B cell (primary cell): ENCODE measurements around the gene SLC25A13. TPM values are rescaled to one million over a fixed set of nuclear protein-coding genes. Genes with fewer than 3 reads are reported as not detected.

Experiments
- ATAC-seq: fragments of 200-7000 bp; cut with Tn5 transposase; one replicate; pipeline ENCODE4 v1.10.0; 2021; ENCODE audit warnings: low read depth, mild to moderate bottlenecking, moderate number of reproducible peaks, moderate library complexity
- CTCF ChIA-PET: fragments of 350-600 bp; sonication (Branson Sonifier 250); formaldehyde crosslinking; loops from one replicate; lab custom pipeline; 2021; ENCODE audit warnings: antibody characterized with exemption, inconsistent platforms; lab: Charles Lee
- POLR2A ChIA-PET: fragments of 350-600 bp; sonication (Branson Sonifier 250); formaldehyde crosslinking; loops from one replicate; lab custom pipeline; 2021; ENCODE audit warnings: antibody characterized with exemption; lab: Charles Lee
- DNase-seq: peaks from one replicate; pipeline ENCODE4 v3.0.0; 2013
- H2AFZ ChIP-seq: 2 replicates; pipeline ENCODE4 v1.6.1; 2012; ENCODE audit warnings: mild to moderate bottlenecking, low read depth, low read length; ENCODE audit not compliant: insufficient read depth, poor library complexity, severe bottlenecking
- H3K27ac ChIP-seq, 2 donors: 1 replicate in 1 of 2; 2 replicates in 1 of 2; pipeline ENCODE4 v1.5.1; 2012 to 2013; ENCODE audit warnings: low read length in 2 of 2, mild to moderate bottlenecking in 2 of 2, moderate library complexity in 1 of 2
- H3K27me3 ChIP-seq, 4 experiments: fragments of 200-600 bp in 1 of 4; sonication (generic) in 1 of 4; replicated peaks in 1 of 4; 1 replicate in 2 of 4; 2 replicates in 2 of 4; pipeline versions ENCODE4 v1.6.1 to v1.7.0; 2013 to 2016; ENCODE audit warnings: low read length in 3 of 4, mild to moderate bottlenecking in 2 of 4, mixed read lengths in 1 of 4, moderate library complexity in 1 of 4; ENCODE audit not compliant: insufficient read depth in 4 of 4, control insufficient read depth in 3 of 4; ENCODE audit errors: control extremely low read depth in 1 of 4
- H3K36me3 ChIP-seq, 2 experiments: replicated peaks in 1 of 2; 1 replicate in 1 of 2; 2 replicates in 1 of 2; pipeline versions ENCODE4 v1.6.1 to v1.7.1; 2013; ENCODE audit warnings: low read length in 1 of 2; ENCODE audit not compliant: insufficient read depth in 2 of 2, control insufficient read depth in 1 of 2; ENCODE audit errors: control extremely low read depth in 1 of 2, extremely low read depth in 1 of 2
- H3K4me1 ChIP-seq, 2 donors: fragments of 200-600 bp in 1 of 2; sonication (generic) in 1 of 2; 1 replicate in 1 of 2; 2 replicates in 1 of 2; pipeline versions ENCODE4 v1.5.1 to v1.6.1; 2013 to 2017; ENCODE audit warnings: low read length in 2 of 2; ENCODE audit not compliant: control insufficient read depth in 2 of 2, insufficient read depth in 2 of 2
- H3K4me2 ChIP-seq: replicated peaks from 2 replicates; pipeline ENCODE3; 2012; ENCODE audit warnings: mild to moderate bottlenecking, low read depth, low read length; ENCODE audit not compliant: poor library complexity, severe bottlenecking
- H3K4me3 ChIP-seq, 5 experiments: fragments of 200-600 bp in 1 of 5; sonication (generic) in 1 of 5; 1 replicate in 3 of 5; 2 replicates in 2 of 5; pipeline versions ENCODE4 v1.5.1 to v1.7.0; 2011 to 2016; ENCODE audit warnings: low read length in 4 of 5, mild to moderate bottlenecking in 4 of 5, low read depth in 2 of 5, control low read depth in 1 of 5, moderate library complexity in 1 of 5; ENCODE audit not compliant: insufficient read depth in 1 of 5; ENCODE audit errors: control extremely low read depth in 1 of 5, extremely low read depth in 1 of 5
- H3K79me2 ChIP-seq: fragments of 200-600 bp; sonication (generic); one replicate; pipeline ENCODE4 v1.6.0; 2016; ENCODE audit warnings: low read length; ENCODE audit not compliant: control insufficient read depth, insufficient read depth
- H3K9ac ChIP-seq: fragments of 200-600 bp; sonication (generic); 2 replicates; pipeline ENCODE4 v1.6.1; 2017; ENCODE audit warnings: mild to moderate bottlenecking, low read length, moderate library complexity
- H3K9me3 ChIP-seq, 3 donors: one replicate each; pipeline versions ENCODE4 v1.6.1 to v1.7.1; 2013; ENCODE audit warnings: low read length in 2 of 3; ENCODE audit not compliant: control insufficient read depth in 2 of 3, insufficient read depth in 1 of 3; ENCODE audit errors: control extremely low read depth in 1 of 3
- H4K20me1 ChIP-seq: 2 replicates; pipeline ENCODE4 v1.6.0; 2012; ENCODE audit warnings: mild to moderate bottlenecking, low read length; ENCODE audit not compliant: insufficient read depth, control insufficient read depth, poor library complexity, severe bottlenecking
- H3K27ac Mint-ChIP-seq: one replicate; pipeline ENCODE4 v1.8.0; 2021; ENCODE audit warnings: mixed read lengths
- H3K27me3 Mint-ChIP-seq: one replicate; pipeline ENCODE4 v1.8.0; 2021; ENCODE audit warnings: mixed read lengths
- H3K4me1 Mint-ChIP-seq: one replicate; pipeline ENCODE4 v1.8.0; 2021; ENCODE audit warnings: mixed read lengths
- H3K4me3 Mint-ChIP-seq: one replicate; pipeline ENCODE4 v1.8.0; 2021; ENCODE audit warnings: mixed read lengths
- H3K9me3 Mint-ChIP-seq: one replicate; pipeline ENCODE4 v1.8.0; 2022; ENCODE audit warnings: mixed read lengths; ENCODE audit not compliant: insufficient read depth
- EZH2 ChIP-seq: IDR thresholded peaks from 2 replicates; pipeline ENCODE4 v1.6.1; 2012; ENCODE audit warnings: borderline replicate concordance, low read depth, mild to moderate bottlenecking, moderate library complexity, low read length; ENCODE audit not compliant: insufficient read depth, poor library complexity, severe bottlenecking
- WGBS: methylation state at CpG from one replicate; pipeline ENCODE4 v1.1.5; 2013; ENCODE audit warnings: missing lambda C conversion rate; ENCODE audit not compliant: insufficient coverage; 5-methylcytosine and 5-hydroxymethylcytosine counted together
- intact Hi-C: fragments of 100-400 bp; cut with micrococcal nuclease; formaldehyde crosslinking; loops from one replicate; pipeline ENCODE4 v1.10.0; 2022
- polyA plus RNA-seq: library from polyadenylated mRNA; depleted of rRNA; stranded (reverse); fragments of >200 nt; gene quantifications from 2 replicates; pipeline ENCODE4 v1.2.3, GENCODE V29; 2012
- total RNA-seq, 2 donors: library from RNA; stranded (reverse); fragments of 120-200 nt in 1 of 2; gene quantifications; 1 replicate in 1 of 2; 2 replicates in 1 of 2; pipeline versions ENCODE4 v1.2.3 to v1.2.4, GENCODE V29; 2013 to 2022
- TF ChIP-seq, protein P1 (sequence below): fragments of 200-600 bp; IDR thresholded peaks from one replicate; pipeline ENCODE4 v1.8.0; 2022; ENCODE audit warnings: antibody characterized with exemption, mild to moderate bottlenecking

The SLC25A13 gene
- total and polyA plus RNA-seq, 2 donors (not counting 1 experiment from before 2014, with no cell fraction given): 12.5 to 30.9 TPM

DNA sequence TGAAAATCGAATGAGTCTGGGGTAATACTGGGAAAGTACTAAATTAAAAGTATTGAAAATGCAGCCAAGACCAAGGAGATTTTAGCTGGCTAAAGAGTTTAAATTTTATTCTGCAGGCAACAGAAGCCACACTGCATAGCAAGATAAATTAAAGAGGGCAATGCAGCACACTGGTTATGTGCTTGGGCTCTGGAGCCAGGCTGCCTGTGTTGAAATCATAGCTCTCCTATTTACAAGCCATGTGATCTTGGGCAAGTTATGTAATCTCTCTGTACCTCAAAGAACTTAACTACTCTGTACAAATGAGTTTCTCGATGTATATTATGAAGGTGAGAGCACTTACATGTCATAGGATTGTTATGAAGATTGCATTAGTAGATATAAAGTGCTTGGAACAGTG, 9.9 kb downstream of the SLC25A13 start:
- Histone ChIP-seq H4K20me1 (peaks cover 24% of the 10 kb centered on the region), H3K9ac (no peak overlapping the region), H3K4me2 (no peak overlapping the region), H3K9me3 (no peaks in the 10 kb centered on the region), H3K79me2 (peaks cover 65% of the 10 kb centered on the region), H3K27me3 (no peaks in the 10 kb centered on the region), H3K36me3 (peaks cover 0 to 4% of the 10 kb centered on the region in 2 experiments), H3K27ac (no peak overlapping the region), H3K4me3 (no peak overlapping the region), H3K4me1 (no peaks in the 10 kb centered on the region), H2AFZ (no peak overlapping the region)
- intact Hi-C loops: no loop called here
- H3K9me3 Mint-ChIP-seq: no peaks in the 10 kb centered on the region
- ATAC-seq (no peak), DNase-seq (no peak)
- CTCF ChIA-PET: no interaction called here
- H3K27ac Mint-ChIP-seq: no peak overlapping the region
- H3K4me3 Mint-ChIP-seq: no peak overlapping the region
- H3K4me1 Mint-ChIP-seq: peaks cover 40% of the 10 kb centered on the region
- TF ChIP-seq EZH2: no peak
- TF ChIP-seq, protein P1, sequence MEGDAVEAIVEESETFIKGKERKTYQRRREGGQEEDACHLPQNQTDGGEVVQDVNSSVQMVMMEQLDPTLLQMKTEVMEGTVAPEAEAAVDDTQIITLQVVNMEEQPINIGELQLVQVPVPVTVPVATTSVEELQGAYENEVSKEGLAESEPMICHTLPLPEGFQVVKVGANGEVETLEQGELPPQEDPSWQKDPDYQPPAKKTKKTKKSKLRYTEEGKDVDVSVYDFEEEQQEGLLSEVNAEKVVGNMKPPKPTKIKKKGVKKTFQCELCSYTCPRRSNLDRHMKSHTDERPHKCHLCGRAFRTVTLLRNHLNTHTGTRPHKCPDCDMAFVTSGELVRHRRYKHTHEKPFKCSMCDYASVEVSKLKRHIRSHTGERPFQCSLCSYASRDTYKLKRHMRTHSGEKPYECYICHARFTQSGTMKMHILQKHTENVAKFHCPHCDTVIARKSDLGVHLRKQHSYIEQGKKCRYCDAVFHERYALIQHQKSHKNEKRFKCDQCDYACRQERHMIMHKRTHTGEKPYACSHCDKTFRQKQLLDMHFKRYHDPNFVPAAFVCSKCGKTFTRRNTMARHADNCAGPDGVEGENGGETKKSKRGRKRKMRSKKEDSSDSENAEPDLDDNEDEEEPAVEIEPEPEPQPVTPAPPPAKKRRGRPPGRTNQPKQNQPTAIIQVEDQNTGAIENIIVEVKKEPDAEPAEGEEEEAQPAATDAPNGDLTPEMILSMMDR: no peak
- H3K27me3 Mint-ChIP-seq: no peaks in the 10 kb centered on the region
- POLR2A ChIA-PET: no interaction called here
- 100% methylated on average over 1 of the region's 2 CpGs for WGBS

DNA sequence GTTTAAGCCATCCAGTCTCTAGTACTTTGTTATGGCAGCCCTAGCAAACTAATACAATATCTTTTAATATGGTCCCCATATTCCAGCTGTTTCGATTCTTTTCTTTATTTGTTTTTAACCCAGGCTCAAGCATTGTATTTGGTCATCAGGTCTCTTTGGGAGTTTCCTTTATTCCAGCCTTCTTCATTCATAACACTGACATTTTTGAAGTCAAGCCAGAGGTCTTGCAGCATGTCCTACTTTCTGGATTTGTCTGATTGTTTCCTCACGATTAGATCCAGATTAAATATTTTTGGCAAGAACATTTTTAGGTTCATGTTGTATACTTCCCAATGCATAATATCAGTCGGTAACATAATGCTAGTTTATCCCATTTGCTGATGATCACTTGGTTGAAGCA, 11.8 kb downstream of the SLC25A13 start:
- H3K9ac ChIP-seq: no peak overlapping the region
- peaks cover 0 to 4% of the 10 kb centered on the region in 2 experiments for H3K36me3 ChIP-seq
- POLR2A ChIA-PET: no interaction called here
- H3K4me1 ChIP-seq: peaks cover 0 to 4% of the 10 kb centered on the region in 2 donors
- peaks cover 36% of the 10 kb centered on the region for H4K20me1 ChIP-seq
- no peak overlapping the region for H3K4me3 ChIP-seq
- H3K27me3 ChIP-seq: no peaks in the 10 kb centered on the region
- TF ChIP-seq, protein P1: no peak
- no peak for TF ChIP-seq EZH2
- WGBS: no CpG with 5 or more reads among the region's 3 CpGs
- intact Hi-C loops: no loop called here
- no peak overlapping the region for H3K27ac ChIP-seq
- H3K4me3 Mint-ChIP-seq: no peak overlapping the region
- H3K9me3 ChIP-seq: no peaks in the 10 kb centered on the region
- no peak for ATAC-seq
- H3K27me3 Mint-ChIP-seq: no peaks in the 10 kb centered on the region
- H2AFZ ChIP-seq: no peak overlapping the region
- no peaks in the 10 kb centered on the region for H3K9me3 Mint-ChIP-seq
- no peak overlapping the region for H3K27ac Mint-ChIP-seq
- H3K4me1 Mint-ChIP-seq: peaks cover 41% of the 10 kb centered on the region
- CTCF ChIA-PET: no interaction called here
- no peak overlapping the region for H3K4me2 ChIP-seq
- DNase-seq: no peak
- H3K79me2 ChIP-seq: peaks cover 67% of the 10 kb centered on the region
